Suprapubic skin (tissue), 4 donors: ENCODE results near the gene ZNF587. TPM values are rescaled to one million over a fixed set of nuclear protein-coding genes. Genes with fewer than 3 reads are reported as not detected.

Source experiments
- DNase-seq, 2 donors: peaks; one replicate each; pipeline ENCODE4 v3.0.0-alpha.2; 2019; ENCODE audit warnings: low spot score in 2 of 2
- H3K27ac ChIP-seq: fragments of 200-600 bp; sonication (generic); one replicate; pipeline ENCODE4 v1.5.1; 2019
- H3K27me3 ChIP-seq: fragments of 200-600 bp; sonication (generic); one replicate; pipeline ENCODE4 v1.5.1; 2019
- H3K36me3 ChIP-seq: fragments of 200-600 bp; sonication (generic); one replicate; pipeline ENCODE4 v1.5.1; 2019
- H3K4me1 ChIP-seq: fragments of 200-600 bp; sonication (generic); one replicate; pipeline ENCODE4 v1.5.1; 2019
- H3K4me3 ChIP-seq: fragments of 200-600 bp; sonication (generic); one replicate; pipeline ENCODE4 v1.5.1; 2019; ENCODE audit warnings: mild to moderate bottlenecking
- H3K9me3 ChIP-seq: fragments of 200-600 bp; sonication (generic); one replicate; pipeline ENCODE4 v1.5.1; 2019
- EP300 ChIP-seq: sonication (generic); formaldehyde crosslinking; IDR thresholded peaks from one replicate; pipeline ENCODE4 v1.6.1; 2017; ENCODE audit warnings: antibody characterized with exemption
- POLR2A ChIP-seq, 2 donors: fragments of 450-650 bp; IDR thresholded peaks; one replicate each; pipeline ENCODE4 v1.6.1; 2017; ENCODE audit warnings: antibody characterized with exemption in 2 of 2, mild to moderate bottlenecking in 2 of 2, moderate library complexity in 2 of 2
- POLR2AphosphoS5 ChIP-seq, 3 donors: sonication (generic); formaldehyde crosslinking; IDR thresholded peaks; one replicate each; pipeline ENCODE4 v1.6.1; 2017; ENCODE audit warnings: antibody characterized with exemption in 3 of 3
- WGBS: methylation state at CpG from one replicate; pipeline ENCODE4 v1.1.5; 2018; 5-methylcytosine and 5-hydroxymethylcytosine counted together
- total RNA-seq, 4 donors: library from RNA; depleted of rRNA; stranded (reverse); fragments of >200 nt; gene quantifications; one replicate each; pipeline ENCODE4 v1.1.0, GENCODE V29; 2016
- TF ChIP-seq, protein P1 (sequence below), 2 donors: fragments of 200-600 bp in 1 of 2; fragments of 450-650 bp in 1 of 2; sonication (generic) in 1 of 2; IDR thresholded peaks; one replicate each; pipeline ENCODE4 v1.5.1; 2016 to 2019; ENCODE audit warnings: antibody characterized with exemption in 2 of 2, mild to moderate bottlenecking in 1 of 2, moderate library complexity in 1 of 2

ZNF587 gene
- total RNA-seq, 4 donors from 2014 or later, result 16.4 to 43.2 (median 20.0) TPM

- no peak overlapping the region for H3K27ac ChIP-seq
- H3K27me3 ChIP-seq, result no peaks in the 10 kb centered on the region
- WGBS, result 94% methylated on average over 3 of the region's 3 CpGs
- DNase-seq, result no peak
- no peak for TF ChIP-seq POLR2AphosphoS5 (IDR thresholded peaks at IDR 0.05)
- no peak for TF ChIP-seq EP300
- TF ChIP-seq, protein P1, sequence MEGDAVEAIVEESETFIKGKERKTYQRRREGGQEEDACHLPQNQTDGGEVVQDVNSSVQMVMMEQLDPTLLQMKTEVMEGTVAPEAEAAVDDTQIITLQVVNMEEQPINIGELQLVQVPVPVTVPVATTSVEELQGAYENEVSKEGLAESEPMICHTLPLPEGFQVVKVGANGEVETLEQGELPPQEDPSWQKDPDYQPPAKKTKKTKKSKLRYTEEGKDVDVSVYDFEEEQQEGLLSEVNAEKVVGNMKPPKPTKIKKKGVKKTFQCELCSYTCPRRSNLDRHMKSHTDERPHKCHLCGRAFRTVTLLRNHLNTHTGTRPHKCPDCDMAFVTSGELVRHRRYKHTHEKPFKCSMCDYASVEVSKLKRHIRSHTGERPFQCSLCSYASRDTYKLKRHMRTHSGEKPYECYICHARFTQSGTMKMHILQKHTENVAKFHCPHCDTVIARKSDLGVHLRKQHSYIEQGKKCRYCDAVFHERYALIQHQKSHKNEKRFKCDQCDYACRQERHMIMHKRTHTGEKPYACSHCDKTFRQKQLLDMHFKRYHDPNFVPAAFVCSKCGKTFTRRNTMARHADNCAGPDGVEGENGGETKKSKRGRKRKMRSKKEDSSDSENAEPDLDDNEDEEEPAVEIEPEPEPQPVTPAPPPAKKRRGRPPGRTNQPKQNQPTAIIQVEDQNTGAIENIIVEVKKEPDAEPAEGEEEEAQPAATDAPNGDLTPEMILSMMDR (IDR thresholded peaks at IDR 0.05), result no peak
- TF ChIP-seq POLR2A (IDR thresholded peaks at IDR 0.05), result no peak
- no peaks in the 10 kb centered on the region for H3K4me1 ChIP-seq
- H3K36me3 ChIP-seq, result peaks cover 51% of the 10 kb centered on the region
- H3K4me3 ChIP-seq, result no peak overlapping the region
- peaks cover 10% of the 10 kb centered on the region for H3K9me3 ChIP-seq
Measured at GRCh38 chr19:57907394-57907793, 57.7 kb downstream of the ZNF587 start.

DNA sequence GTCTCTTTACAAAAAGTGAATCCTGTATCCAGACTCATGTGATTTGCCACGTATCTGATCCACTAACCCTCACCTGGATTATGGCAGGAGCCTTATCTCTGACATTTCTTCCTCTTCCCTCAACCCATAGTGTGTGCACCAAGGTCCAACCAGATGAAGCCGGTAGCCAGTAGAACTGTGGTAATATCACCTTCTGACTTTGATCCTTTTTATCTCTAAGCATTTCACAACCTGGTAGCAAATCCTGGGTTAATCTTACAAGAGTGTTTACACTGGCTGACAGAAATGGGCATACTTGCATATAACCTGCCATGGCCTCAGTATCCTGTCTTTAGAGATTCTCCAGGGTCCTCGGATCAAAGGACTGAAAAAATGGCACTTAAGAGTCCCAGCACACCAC is 64.9 kb downstream of the ZNF587 start:
- TF ChIP-seq, protein P1 (IDR thresholded peaks at IDR 0.05), result no peak
- no peak for TF ChIP-seq EP300
- no peak for TF ChIP-seq POLR2AphosphoS5 (IDR thresholded peaks at IDR 0.05)
- no peak for TF ChIP-seq POLR2A (IDR thresholded peaks at IDR 0.05)
- 91% methylated on average over 3 of the region's 3 CpGs for WGBS
- peaks cover 5% of the 10 kb centered on the region for H3K9me3 ChIP-seq

More for the DNA sequence above, 64.9 kb downstream of the ZNF587 start:
- Histone ChIP-seq H3K27me3 (no peaks in the 10 kb centered on the region), H3K4me3 (no peak overlapping the region), H3K36me3 (peaks cover 31% of the 10 kb centered on the region), H3K4me1 (peaks cover 10% of the 10 kb centered on the region), H3K27ac (no peak overlapping the region)
- DNase-seq, result no peak

Other genes with a start within 250 kb of the ZNF587 start
- gene ZNF530, start 250.0 kb upstream of the ZNF587 start, total RNA-seq, result 1 to 10 TPM; 4.7 to 9.7 (median 7.2) TPM
- gene ZNF134, start 235.6 kb upstream of the ZNF587 start, total RNA-seq, result 10 to 100 TPM; 15.8 to 35.0 (median 21.5) TPM
- gene ZNF211, start 216.7 kb upstream of the ZNF587 start, total RNA-seq, result 10 to 100 TPM in 3 of 4 donors, 1 to 10 TPM in 1; 7.5 to 21.3 (median 14.1) TPM
- gene ZSCAN4, start 180.9 kb upstream of the ZNF587 start, total RNA-seq, result 1 to 10 TPM in 2 of 4 donors, not detected in 2; 2.3 to 3.9 TPM
- gene ZNF551, start 167.9 kb upstream of the ZNF587 start, total RNA-seq, result 10 to 100 TPM; 21.5 to 42.3 (median 29.7) TPM
- 1 to 10 TPM in 2 of 4 donors, under 1 TPM in 1, not detected in 1; 0.13 to 1.3 (median 1.3) TPM for gene ZNF154, start 140.7 kb upstream of the ZNF587 start, total RNA-seq
- gene ZNF671, start 122.2 kb upstream of the ZNF587 start, total RNA-seq, result 1 to 10 TPM; 2.0 to 8.4 (median 2.8) TPM
- 10 to 100 TPM; 11.2 to 23.8 (median 15.0) TPM for gene ZNF776, start 103.0 kb upstream of the ZNF587 start, total RNA-seq
- 10 to 100 TPM; 20.6 to 47.4 (median 26.8) TPM for gene ZNF586, start 80.2 kb upstream of the ZNF587 start, total RNA-seq
- 10 to 100 TPM in 1 of 4 donors, 1 to 10 TPM in 3; 5.6 to 11.5 (median 8.3) TPM for gene ZNF552, start 34.9 kb upstream of the ZNF587 start, total RNA-seq
- 10 to 100 TPM; 15.0 to 28.6 (median 19.6) TPM for gene ZNF587B, start 19.6 kb upstream of the ZNF587 start, total RNA-seq
- gene ZNF814, start 39.2 kb downstream of the ZNF587 start, total RNA-seq, result 10 to 100 TPM in 3 of 4 donors, 1 to 10 TPM in 1; 9.1 to 36.6 (median 18.3) TPM
- 10 to 100 TPM in 2 of 4 donors, 1 to 10 TPM in 2; 8.0 to 18.5 (median 10.8) TPM for gene ZNF417, start 66.7 kb downstream of the ZNF587 start, total RNA-seq
- gene ZNF418, start 85.5 kb downstream of the ZNF587 start, total RNA-seq, result 10 to 100 TPM in 1 of 4 donors, 1 to 10 TPM in 3; 1.2 to 33.4 (median 4.5) TPM
- gene ZNF256, start 97.8 kb downstream of the ZNF587 start, total RNA-seq, result 10 to 100 TPM; 10.5 to 15.4 (median 12.7) TPM
- 1 to 10 TPM in 1 of 4 donors, under 1 TPM in 2, not detected in 1; 0.62 to 1.0 (median 0.83) TPM for gene C19orf18, start 124.7 kb downstream of the ZNF587 start, total RNA-seq
- 10 to 100 TPM in 3 of 4 donors, 1 to 10 TPM in 1; 4.0 to 21.9 (median 14.3) TPM for gene ZNF606, start 153.0 kb downstream of the ZNF587 start, total RNA-seq
- gene ZSCAN1, start 184.2 kb downstream of the ZNF587 start, total RNA-seq, result not detected
- 10 to 100 TPM in 2 of 4 donors, 1 to 10 TPM in 2; 4.6 to 12.4 (median 7.7) TPM for gene ZNF135, start 209.4 kb downstream of the ZNF587 start, total RNA-seq
- 10 to 100 TPM; 33.0 to 52.8 (median 48.9) TPM for gene ZSCAN18, start 248.4 kb downstream of the ZNF587 start, total RNA-seq